ENCODE results near the gene ATE1.

DNA sequence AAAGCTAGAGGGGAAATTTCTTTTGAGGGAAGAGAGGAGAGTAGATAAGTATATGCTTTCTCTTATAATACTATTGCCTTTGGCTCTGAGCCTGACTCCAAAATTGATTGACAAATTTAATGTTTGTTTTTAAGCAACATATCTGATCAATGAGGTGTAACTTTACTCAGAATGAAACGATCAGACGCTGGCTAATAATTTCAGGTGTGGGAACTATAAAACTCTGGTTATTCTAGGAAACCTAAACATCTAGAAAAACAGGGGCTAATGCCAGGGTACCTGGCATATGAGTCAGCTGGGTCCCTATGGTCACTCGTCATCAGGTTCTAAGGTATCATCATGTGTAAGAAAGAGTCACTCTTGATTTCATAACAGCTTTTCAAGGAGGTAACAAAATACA, 139.7 kb downstream of the ATE1 start:
- TF ChIP-seq, protein P1, sequence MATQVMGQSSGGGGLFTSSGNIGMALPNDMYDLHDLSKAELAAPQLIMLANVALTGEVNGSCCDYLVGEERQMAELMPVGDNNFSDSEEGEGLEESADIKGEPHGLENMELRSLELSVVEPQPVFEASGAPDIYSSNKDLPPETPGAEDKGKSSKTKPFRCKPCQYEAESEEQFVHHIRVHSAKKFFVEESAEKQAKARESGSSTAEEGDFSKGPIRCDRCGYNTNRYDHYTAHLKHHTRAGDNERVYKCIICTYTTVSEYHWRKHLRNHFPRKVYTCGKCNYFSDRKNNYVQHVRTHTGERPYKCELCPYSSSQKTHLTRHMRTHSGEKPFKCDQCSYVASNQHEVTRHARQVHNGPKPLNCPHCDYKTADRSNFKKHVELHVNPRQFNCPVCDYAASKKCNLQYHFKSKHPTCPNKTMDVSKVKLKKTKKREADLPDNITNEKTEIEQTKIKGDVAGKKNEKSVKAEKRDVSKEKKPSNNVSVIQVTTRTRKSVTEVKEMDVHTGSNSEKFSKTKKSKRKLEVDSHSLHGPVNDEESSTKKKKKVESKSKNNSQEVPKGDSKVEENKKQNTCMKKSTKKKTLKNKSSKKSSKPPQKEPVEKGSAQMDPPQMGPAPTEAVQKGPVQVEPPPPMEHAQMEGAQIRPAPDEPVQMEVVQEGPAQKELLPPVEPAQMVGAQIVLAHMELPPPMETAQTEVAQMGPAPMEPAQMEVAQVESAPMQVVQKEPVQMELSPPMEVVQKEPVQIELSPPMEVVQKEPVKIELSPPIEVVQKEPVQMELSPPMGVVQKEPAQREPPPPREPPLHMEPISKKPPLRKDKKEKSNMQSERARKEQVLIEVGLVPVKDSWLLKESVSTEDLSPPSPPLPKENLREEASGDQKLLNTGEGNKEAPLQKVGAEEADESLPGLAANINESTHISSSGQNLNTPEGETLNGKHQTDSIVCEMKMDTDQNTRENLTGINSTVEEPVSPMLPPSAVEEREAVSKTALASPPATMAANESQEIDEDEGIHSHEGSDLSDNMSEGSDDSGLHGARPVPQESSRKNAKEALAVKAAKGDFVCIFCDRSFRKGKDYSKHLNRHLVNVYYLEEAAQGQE (IDR thresholded peaks at IDR 0.05; ENCODE audit: low read depth): no peak
- no peak for TF ChIP-seq NFIC (IDR thresholded peaks at IDR 0.05)
- no peak for TF ChIP-seq TAF1 (IDR thresholded peaks at IDR 0.05; ENCODE audit: low read depth)
- no peak for TF ChIP-seq CEBPB (IDR thresholded peaks at IDR 0.05)
- no peak for TF ChIP-seq RAD21 (IDR thresholded peaks at IDR 0.05; ENCODE audit: low read depth)
- no peak for TF ChIP-seq YY1 (IDR thresholded peaks at IDR 0.05; ENCODE audit: low read depth)
- TF ChIP-seq, protein P2, sequence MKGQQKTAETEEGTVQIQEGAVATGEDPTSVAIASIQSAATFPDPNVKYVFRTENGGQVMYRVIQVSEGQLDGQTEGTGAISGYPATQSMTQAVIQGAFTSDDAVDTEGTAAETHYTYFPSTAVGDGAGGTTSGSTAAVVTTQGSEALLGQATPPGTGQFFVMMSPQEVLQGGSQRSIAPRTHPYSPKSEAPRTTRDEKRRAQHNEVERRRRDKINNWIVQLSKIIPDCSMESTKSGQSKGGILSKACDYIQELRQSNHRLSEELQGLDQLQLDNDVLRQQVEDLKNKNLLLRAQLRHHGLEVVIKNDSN (IDR thresholded peaks at IDR 0.05): no peak
- TF ChIP-seq EP300 (IDR thresholded peaks at IDR 0.05; ENCODE audit: borderline replicate concordance): no peak
- TF ChIP-seq TEAD4 (IDR thresholded peaks at IDR 0.05): no peak
- TF ChIP-seq EGR1 (IDR thresholded peaks at IDR 0.05): no peak

Data from Ishikawa (cell line).